ENCODE measurements around the gene MUC12.

DNA sequence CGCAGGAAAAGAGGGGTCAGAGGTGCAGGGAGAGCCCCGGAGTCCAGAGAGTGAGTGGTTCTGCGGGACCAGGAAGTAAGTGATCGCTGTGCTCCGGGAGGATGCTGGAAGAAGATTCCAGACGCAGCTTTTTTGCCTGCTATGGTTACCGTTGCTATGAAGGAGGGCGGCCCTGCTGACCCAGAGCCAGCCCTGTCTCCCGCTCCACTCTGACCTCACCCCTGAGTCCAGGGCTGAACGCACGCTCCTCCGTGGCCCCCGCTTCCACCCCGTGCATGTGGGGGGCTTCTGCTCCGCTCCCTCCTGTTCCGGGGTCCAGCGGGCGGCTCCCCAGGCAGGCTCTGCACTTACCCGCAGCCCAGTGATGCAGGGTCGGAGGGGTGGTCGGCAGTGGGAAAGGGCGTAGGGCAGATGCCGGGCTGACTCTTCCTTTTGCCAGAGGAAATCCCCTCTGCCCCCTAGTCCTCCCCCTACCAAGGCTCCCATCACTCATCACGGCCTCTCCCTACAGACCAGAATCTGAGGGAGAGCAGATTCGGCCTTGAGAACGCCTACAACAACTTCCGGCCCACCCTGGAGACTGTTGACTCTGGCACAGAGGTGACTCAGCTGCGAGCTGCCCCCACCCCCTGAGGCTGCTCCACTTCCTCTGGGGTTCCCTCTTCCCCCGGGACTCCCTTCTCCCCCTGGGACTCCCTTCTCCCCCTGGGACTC, 47.9 kb downstream of the MUC12 start:
- TF ChIP-seq, protein P1, sequence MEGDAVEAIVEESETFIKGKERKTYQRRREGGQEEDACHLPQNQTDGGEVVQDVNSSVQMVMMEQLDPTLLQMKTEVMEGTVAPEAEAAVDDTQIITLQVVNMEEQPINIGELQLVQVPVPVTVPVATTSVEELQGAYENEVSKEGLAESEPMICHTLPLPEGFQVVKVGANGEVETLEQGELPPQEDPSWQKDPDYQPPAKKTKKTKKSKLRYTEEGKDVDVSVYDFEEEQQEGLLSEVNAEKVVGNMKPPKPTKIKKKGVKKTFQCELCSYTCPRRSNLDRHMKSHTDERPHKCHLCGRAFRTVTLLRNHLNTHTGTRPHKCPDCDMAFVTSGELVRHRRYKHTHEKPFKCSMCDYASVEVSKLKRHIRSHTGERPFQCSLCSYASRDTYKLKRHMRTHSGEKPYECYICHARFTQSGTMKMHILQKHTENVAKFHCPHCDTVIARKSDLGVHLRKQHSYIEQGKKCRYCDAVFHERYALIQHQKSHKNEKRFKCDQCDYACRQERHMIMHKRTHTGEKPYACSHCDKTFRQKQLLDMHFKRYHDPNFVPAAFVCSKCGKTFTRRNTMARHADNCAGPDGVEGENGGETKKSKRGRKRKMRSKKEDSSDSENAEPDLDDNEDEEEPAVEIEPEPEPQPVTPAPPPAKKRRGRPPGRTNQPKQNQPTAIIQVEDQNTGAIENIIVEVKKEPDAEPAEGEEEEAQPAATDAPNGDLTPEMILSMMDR (optimal IDR thresholded peaks at IDR 0.05 in 1 of 3, IDR thresholded peaks at IDR 0.05 in 1 of 3, conservative IDR thresholded peaks at IDR 0.05 in 1 of 3; ENCODE audit: extremely low read depth in 1 of 3, insufficient read depth in 2 of 3, low read length in 3 of 3) = no peak
- no peak for TF ChIP-seq EZH2 (IDR thresholded peaks at IDR 0.05; ENCODE audit: low read length)

All from keratinocyte (primary cell).